DOHH2 (cell line): ENCODE results near the gene CFAP70.

Source experiments
- H3F3A ChIP-seq: fragments of 200-600 bp; sonication (generic), shearing (Covaris generic); 2 replicates; pipeline ENCODE4 v1.6.0; 2016; ENCODE audit warnings: antibody characterized with exemption, mild to moderate bottlenecking; ENCODE audit not compliant: control insufficient read depth, insufficient read depth
- H3K27ac ChIP-seq: fragments of 200-600 bp; sonication (generic); 2 replicates; pipeline ENCODE4 v1.5.1; 2014; ENCODE audit warnings: low read depth, mild to moderate bottlenecking, low read length, moderate library complexity
- H3K27me3 ChIP-seq: fragments of 200-600 bp; sonication (generic); 2 replicates; pipeline ENCODE4 v1.6.1; 2014; ENCODE audit warnings: mild to moderate bottlenecking, low read length, mixed read lengths; ENCODE audit not compliant: control insufficient read depth
- H3K36me3 ChIP-seq: fragments of 200-600 bp; sonication (generic); 2 replicates; pipeline ENCODE4 v1.6.1; 2014; ENCODE audit warnings: mild to moderate bottlenecking, low read length, moderate library complexity, mixed read lengths; ENCODE audit not compliant: control insufficient read depth
- H3K4me1 ChIP-seq: fragments of 200-600 bp; sonication (generic); 2 replicates; pipeline ENCODE4 v1.6.1; 2014; ENCODE audit warnings: mild to moderate bottlenecking, low read length, mixed read lengths; ENCODE audit not compliant: control insufficient read depth
- H3K4me2 ChIP-seq: fragments of 200-600 bp; sonication (generic); 2 replicates; pipeline ENCODE4 v1.6.0; 2014; ENCODE audit warnings: mild to moderate bottlenecking, low read length, moderate library complexity
- H3K4me3 ChIP-seq: fragments of 200-600 bp; sonication (generic); 2 replicates; pipeline ENCODE4 v1.5.1; 2014; ENCODE audit warnings: mild to moderate bottlenecking, low read length, mixed read lengths
- H3K79me2 ChIP-seq: fragments of 200-600 bp; sonication (generic); 2 replicates; pipeline ENCODE4 v1.6.1; 2014; ENCODE audit warnings: mild to moderate bottlenecking, low read length, mixed read lengths; ENCODE audit not compliant: control insufficient read depth
- H3K9me2 ChIP-seq: fragments of 200-600 bp; sonication (generic); replicated peaks from 2 replicates; pipeline ENCODE4 v1.6.1; 2014; ENCODE audit warnings: mild to moderate bottlenecking, low read length, mixed read lengths; ENCODE audit not compliant: control insufficient read depth
- H3K9me3 ChIP-seq: fragments of 200-600 bp; sonication (generic); 2 replicates; pipeline ENCODE4 v1.6.1; 2014; ENCODE audit warnings: antibody characterized with exemption, low read length, mixed read lengths; ENCODE audit not compliant: control insufficient read depth, insufficient read depth
- H4K20me1 ChIP-seq: fragments of 200-600 bp; sonication (generic); 2 replicates; pipeline ENCODE4 v1.6.0; 2014; ENCODE audit warnings: low read depth, mild to moderate bottlenecking, antibody characterized with exemption, low read length, moderate library complexity; ENCODE audit not compliant: control insufficient read depth, insufficient read depth
- EZH2phosphoT487 ChIP-seq: fragments of 200-600 bp; sonication (generic); IDR thresholded peaks from 2 replicates; pipeline ENCODE4 v1.6.1; 2017; ENCODE audit warnings: borderline replicate concordance, mild to moderate bottlenecking, antibody characterized with exemption, low read length, moderate library complexity, mixed read lengths
- TF ChIP-seq, protein P1 (sequence below): fragments of 200-600 bp; sonication (generic); IDR thresholded peaks from one replicate; pipeline ENCODE4 v1.5.1; 2014; ENCODE audit warnings: antibody characterized with exemption, mild to moderate bottlenecking, low read depth, low read length; ENCODE audit not compliant: poor library complexity, severe bottlenecking

CFAP70 gene

GRCh38 chr10:73376679-73377078 lies 18.0 kb upstream of the CFAP70 start:
- Histone ChIP-seq H3K4me1 (no peaks in the 10 kb centered on the region), H3K4me3 (no peak overlapping the region), H3K27me3 (no peaks in the 10 kb centered on the region), H3K9me3 (no peaks in the 10 kb centered on the region), H3K79me2 (no peaks in the 10 kb centered on the region), H3K9me2 (no peaks in the 10 kb centered on the region), H3K4me2 (no peak overlapping the region), H4K20me1 (no peaks in the 10 kb centered on the region), H3K36me3 (peaks cover 44% of the 10 kb centered on the region), H3F3A (no peaks in the 10 kb centered on the region), H3K27ac (no peak overlapping the region)
- no peak for TF ChIP-seq EZH2phosphoT487
- TF ChIP-seq, protein P1, sequence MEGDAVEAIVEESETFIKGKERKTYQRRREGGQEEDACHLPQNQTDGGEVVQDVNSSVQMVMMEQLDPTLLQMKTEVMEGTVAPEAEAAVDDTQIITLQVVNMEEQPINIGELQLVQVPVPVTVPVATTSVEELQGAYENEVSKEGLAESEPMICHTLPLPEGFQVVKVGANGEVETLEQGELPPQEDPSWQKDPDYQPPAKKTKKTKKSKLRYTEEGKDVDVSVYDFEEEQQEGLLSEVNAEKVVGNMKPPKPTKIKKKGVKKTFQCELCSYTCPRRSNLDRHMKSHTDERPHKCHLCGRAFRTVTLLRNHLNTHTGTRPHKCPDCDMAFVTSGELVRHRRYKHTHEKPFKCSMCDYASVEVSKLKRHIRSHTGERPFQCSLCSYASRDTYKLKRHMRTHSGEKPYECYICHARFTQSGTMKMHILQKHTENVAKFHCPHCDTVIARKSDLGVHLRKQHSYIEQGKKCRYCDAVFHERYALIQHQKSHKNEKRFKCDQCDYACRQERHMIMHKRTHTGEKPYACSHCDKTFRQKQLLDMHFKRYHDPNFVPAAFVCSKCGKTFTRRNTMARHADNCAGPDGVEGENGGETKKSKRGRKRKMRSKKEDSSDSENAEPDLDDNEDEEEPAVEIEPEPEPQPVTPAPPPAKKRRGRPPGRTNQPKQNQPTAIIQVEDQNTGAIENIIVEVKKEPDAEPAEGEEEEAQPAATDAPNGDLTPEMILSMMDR: no peak

GRCh38 chr10:73368238-73368637 lies 9.6 kb upstream of the CFAP70 start:
- H3K79me2 ChIP-seq: no peaks in the 10 kb centered on the region
- H3K36me3 ChIP-seq: peaks cover 2% of the 10 kb centered on the region
- TF ChIP-seq, protein P1: no peak
- no peak for TF ChIP-seq EZH2phosphoT487
- H3K4me1 ChIP-seq: peaks cover 14% of the 10 kb centered on the region
- no peaks in the 10 kb centered on the region for H3K9me3 ChIP-seq
- H3K27ac ChIP-seq: no peak overlapping the region
- H3K4me2 ChIP-seq: no peak overlapping the region
- no peaks in the 10 kb centered on the region for H3F3A ChIP-seq
- H3K4me3 ChIP-seq: no peak overlapping the region
- no peaks in the 10 kb centered on the region for H3K27me3 ChIP-seq
- H3K9me2 ChIP-seq: no peaks in the 10 kb centered on the region
- H4K20me1 ChIP-seq: no peaks in the 10 kb centered on the region

- Histone ChIP-seq H3K9me2 (no peaks in the 10 kb centered on the region), H3K36me3 (peaks cover 2% of the 10 kb centered on the region), H4K20me1 (no peaks in the 10 kb centered on the region), H3K79me2 (no peaks in the 10 kb centered on the region), H3K4me3 (no peak overlapping the region), H3K27ac (no peak overlapping the region), H3K27me3 (no peaks in the 10 kb centered on the region), H3F3A (no peaks in the 10 kb centered on the region), H3K4me2 (peak overlapping the region; percentile 8; the same call in 1 of the 2 replicates), H3K4me1 (peaks cover 14% of the 10 kb centered on the region), H3K9me3 (no peaks in the 10 kb centered on the region)
- TF ChIP-seq, protein P1: no peak
- TF ChIP-seq EZH2phosphoT487: no peak
Observed at GRCh38 chr10:73366381-73367298, 8.0 kb upstream of the CFAP70 start.
